GM12878 (cell line): ENCODE data around the gene SLC43A1.

ENCODE experiments used
- BHLHE40 ChIP-seq, 2 experiments: fragments of 450-650 bp in 1 of 2; IDR thresholded peaks; 2 replicates each; pipeline ENCODE4 v1.6.1; 2011 to 2017; ENCODE audit warnings: low read depth in 2 of 2, borderline replicate concordance in 1 of 2, improper control_type of control experiment in 1 of 2, low read length in 1 of 2, mild to moderate bottlenecking in 1 of 2
- CHD2 ChIP-seq: IDR thresholded peaks from 2 replicates; pipeline ENCODE4 v1.6.1; 2011; ENCODE audit warnings: low read depth, low read length, improper control_type of control experiment, borderline replicate concordance
- CTCF ChIP-seq, 3 experiments: IDR thresholded peaks in 2 of 3; conservative IDR thresholded peaks in 1 of 3; 2 replicates each; pipeline ENCODE4 v1.5.1; 2011; ENCODE audit warnings: low read depth in 3 of 3, low read length in 3 of 3, mild to moderate bottlenecking in 3 of 3, control low read depth in 2 of 3, moderate library complexity in 2 of 3, inconsistent platforms in 1 of 3, mixed read lengths in 1 of 3; ENCODE audit not compliant: control insufficient read depth in 2 of 3, insufficient read depth in 1 of 3; ENCODE audit errors: extremely low read depth in 1 of 3
- EZH2 ChIP-seq: IDR thresholded peaks from 2 replicates; pipeline ENCODE4 v1.6.1; 2012; ENCODE audit warnings: low read depth, mild to moderate bottlenecking, control low read depth, inconsistent platforms, low read length, borderline replicate concordance; ENCODE audit not compliant: control insufficient read depth
- SP1 ChIP-seq: IDR thresholded peaks from one replicate; pipeline ENCODE4 v1.6.1; 2011; ENCODE audit warnings: low read depth, low read length
- TF ChIP-seq, protein P1 (sequence below): IDR thresholded peaks from 2 replicates; pipeline ENCODE4 v1.6.1; 2011; ENCODE audit warnings: mild to moderate bottlenecking, low read depth, low read length, moderate library complexity; ENCODE audit not compliant: insufficient replicate concordance
- TF ChIP-seq, protein P2 (sequence below): fragments of 150-350 bp; IDR thresholded peaks from 2 replicates; pipeline ENCODE4 v1.6.1; 2016; ENCODE audit warnings: low read depth, low read length

DNA sequence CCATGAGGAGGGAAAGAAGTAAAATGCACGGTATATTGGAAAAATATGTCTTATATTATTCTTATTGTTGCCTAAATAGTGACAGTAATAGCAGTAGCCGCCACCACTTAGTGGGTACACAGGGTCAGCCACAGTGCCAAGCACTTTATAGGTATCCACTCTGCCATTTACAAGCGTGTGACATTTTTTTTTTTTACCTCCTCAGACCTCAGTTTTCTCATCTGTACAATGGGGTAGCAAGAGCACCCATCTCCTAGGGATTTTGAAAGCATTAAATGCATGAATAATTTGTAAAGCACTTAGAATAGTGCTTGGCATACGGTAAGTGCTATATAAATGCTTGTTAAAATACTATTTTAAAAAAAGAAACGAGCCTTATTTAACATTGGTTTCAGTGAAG, 46.2 kb downstream of the SLC43A1 start:
- TF ChIP-seq, protein P1, sequence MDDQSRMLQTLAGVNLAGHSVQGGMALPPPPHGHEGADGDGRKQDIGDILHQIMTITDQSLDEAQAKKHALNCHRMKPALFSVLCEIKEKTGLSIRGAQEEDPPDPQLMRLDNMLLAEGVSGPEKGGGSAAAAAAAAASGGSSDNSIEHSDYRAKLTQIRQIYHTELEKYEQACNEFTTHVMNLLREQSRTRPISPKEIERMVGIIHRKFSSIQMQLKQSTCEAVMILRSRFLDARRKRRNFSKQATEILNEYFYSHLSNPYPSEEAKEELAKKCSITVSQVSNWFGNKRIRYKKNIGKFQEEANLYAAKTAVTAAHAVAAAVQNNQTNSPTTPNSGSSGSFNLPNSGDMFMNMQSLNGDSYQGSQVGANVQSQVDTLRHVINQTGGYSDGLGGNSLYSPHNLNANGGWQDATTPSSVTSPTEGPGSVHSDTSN: no peak
- no peak for TF ChIP-seq CTCF (IDR thresholded peaks at IDR 0.05 in 2 of 3, conservative IDR thresholded peaks at IDR 0.05 in 1 of 3; ENCODE audit: control insufficient read depth in 2 of 3, extremely low read depth in 1 of 3, insufficient read depth in 1 of 3, low read depth in 3 of 3, low read length in 3 of 3)
- no peak for TF ChIP-seq BHLHE40 (IDR thresholded peaks at IDR 0.05; ENCODE audit: borderline replicate concordance in 1 of 2, low read depth in 2 of 2, low read length in 1 of 2)
- no peak for TF ChIP-seq EZH2
- no peak for TF ChIP-seq SP1
- no peak for TF ChIP-seq CHD2
- TF ChIP-seq, protein P2, sequence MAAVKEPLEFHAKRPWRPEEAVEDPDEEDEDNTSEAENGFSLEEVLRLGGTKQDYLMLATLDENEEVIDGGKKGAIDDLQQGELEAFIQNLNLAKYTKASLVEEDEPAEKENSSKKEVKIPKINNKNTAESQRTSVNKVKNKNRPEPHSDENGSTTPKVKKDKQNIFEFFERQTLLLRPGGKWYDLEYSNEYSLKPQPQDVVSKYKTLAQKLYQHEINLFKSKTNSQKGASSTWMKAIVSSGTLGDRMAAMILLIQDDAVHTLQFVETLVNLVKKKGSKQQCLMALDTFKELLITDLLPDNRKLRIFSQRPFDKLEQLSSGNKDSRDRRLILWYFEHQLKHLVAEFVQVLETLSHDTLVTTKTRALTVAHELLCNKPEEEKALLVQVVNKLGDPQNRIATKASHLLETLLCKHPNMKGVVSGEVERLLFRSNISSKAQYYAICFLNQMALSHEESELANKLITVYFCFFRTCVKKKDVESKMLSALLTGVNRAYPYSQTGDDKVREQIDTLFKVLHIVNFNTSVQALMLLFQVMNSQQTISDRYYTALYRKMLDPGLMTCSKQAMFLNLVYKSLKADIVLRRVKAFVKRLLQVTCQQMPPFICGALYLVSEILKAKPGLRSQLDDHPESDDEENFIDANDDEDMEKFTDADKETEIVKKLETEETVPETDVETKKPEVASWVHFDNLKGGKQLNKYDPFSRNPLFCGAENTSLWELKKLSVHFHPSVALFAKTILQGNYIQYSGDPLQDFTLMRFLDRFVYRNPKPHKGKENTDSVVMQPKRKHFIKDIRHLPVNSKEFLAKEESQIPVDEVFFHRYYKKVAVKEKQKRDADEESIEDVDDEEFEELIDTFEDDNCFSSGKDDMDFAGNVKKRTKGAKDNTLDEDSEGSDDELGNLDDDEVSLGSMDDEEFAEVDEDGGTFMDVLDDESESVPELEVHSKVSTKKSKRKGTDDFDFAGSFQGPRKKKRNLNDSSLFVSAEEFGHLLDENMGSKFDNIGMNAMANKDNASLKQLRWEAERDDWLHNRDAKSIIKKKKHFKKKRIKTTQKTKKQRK: no peak
